Measurements from ENCODE around the gene PRSS8.
A peak's percentile ranks its signal among the peaks of the same experiment; 100 is the strongest.
"Not testable (repeated sequence)": the region's sequence is repeated elsewhere in the genome, so short reads cannot be mapped to it uniquely, and the experiment has no call there.

Gene PRSS8

GRCh38 chr16:31127182-31127581 is 8.3 kb downstream of the PRSS8 start:
- DNase-seq: no peak

GRCh38 chr16:31125844-31126243 is 9.7 kb downstream of the PRSS8 start:
- DNase-seq: no peak

GRCh38 chr16:31120129-31120528 is 15.4 kb downstream of the PRSS8 start:
- DNase-seq: no peak

- no peak for DNase-seq
Observed at GRCh38 chr16:31118223-31119155, 17.0 kb downstream of the PRSS8 start.

- DNase-seq: peak; percentile 87
Observed at GRCh38 chr16:31117384-31118222, 17.9 kb downstream of the PRSS8 start, which contains the start of gene KAT8. KAT8 (plus strand) TSS chr16:31117664; CDS start chr16:31117682, 18 bp downstream.

- no peak for DNase-seq
Observed at GRCh38 chr16:31114468-31114867, 21.1 kb downstream of the PRSS8 start.

- DNase-seq: no peak
Observed at GRCh38 chr16:31113121-31114120, 22.1 kb downstream of the PRSS8 start.

- DNase-seq: no peak
Observed at GRCh38 chr16:31112711-31113110, 22.8 kb downstream of the PRSS8 start.

- no peak for DNase-seq
Observed at GRCh38 chr16:31111881-31112466, 23.6 kb downstream of the PRSS8 start.

GRCh38 chr16:31110106-31111034 is 25.2 kb downstream of the PRSS8 start:
- no peak for DNase-seq

GRCh38 chr16:31109622-31110021 is 25.9 kb downstream of the PRSS8 start:
- DNase-seq: no peak

GRCh38 chr16:31108794-31109558 is 26.6 kb downstream of the PRSS8 start:
- no peak for DNase-seq

GRCh38 chr16:31108035-31108793 is 27.3 kb downstream of the PRSS8 start, which contains the start of gene BCKDK:
BCKDK (plus strand) TSS chr16:31108386; CDS start chr16:31109224, 838 bp downstream.
- DNase-seq: peak; percentile 37

- no peak for DNase-seq
Observed at GRCh38 chr16:31107465-31107867, 28.1 kb downstream of the PRSS8 start.

- DNase-seq: no peak
Observed at GRCh38 chr16:31106509-31107464, 28.7 kb downstream of the PRSS8 start.

- peak; percentile 68 for DNase-seq
Observed at GRCh38 chr16:31105677-31106213, 29.8 kb downstream of the PRSS8 start.

GRCh38 chr16:31100876-31101641 is 34.5 kb downstream of the PRSS8 start:
- DNase-seq: not testable (repeated sequence)
